Measurements from ENCODE around the gene SCN11A. TPM values are rescaled to one million over a fixed set of nuclear protein-coding genes. Genes with fewer than 3 reads are reported as not detected.

The SCN11A gene
- total RNA-seq, 1 experiment from 2014 or later: not detected

- DNase-seq (ENCODE audit: low spot score): no peak
These were observed 46.4 kb downstream of the SCN11A start for GRCh38 chr3:39005295-39005694.

Small RNAs within 50 kb of the gene (small RNA-seq; reads per million reads assigned to genes)
- gene RNU6-1227P: not detected

Other genes starting within 250 kb of the SCN11A start
- not detected in 2 replicates for gene SCN10A, start 235.7 kb downstream of the SCN11A start, total RNA-seq (2014; rRNA removed; shearing (Covaris generic))
- gene WDR48, start 72 bp upstream of the SCN11A start, total RNA-seq (2014; rRNA removed; shearing (Covaris generic)): 6.0 and 10.1 TPM in 2 replicates
- gene GORASP1, start 55.7 kb upstream of the SCN11A start, total RNA-seq (2014; rRNA removed; shearing (Covaris generic)): 66.5 and 67.1 TPM in 2 replicates
- gene TTC21A, start 55.7 kb upstream of the SCN11A start, total RNA-seq (2014; rRNA removed; shearing (Covaris generic)): 1.6 and 2.1 TPM in 2 replicates
- 53.6 and 55.3 TPM in 2 replicates for gene CSRNP1, start 101.6 kb upstream of the SCN11A start, total RNA-seq (2014; rRNA removed; shearing (Covaris generic))
- gene XIRP1, start 140.7 kb upstream of the SCN11A start, total RNA-seq (2014; rRNA removed; shearing (Covaris generic)): not detected in 2 replicates
- not detected in 2 replicates for gene CX3CR1, start 228.1 kb upstream of the SCN11A start, total RNA-seq (2014; rRNA removed; shearing (Covaris generic))

All from HT-29 (cell line).